ENCODE results near the gene CENPP. TPM values are rescaled to one million over a fixed set of nuclear protein-coding genes. Genes with fewer than 3 reads are reported as not detected.

The CENPP gene
- total RNA-seq, 1 donor from 2014 or later, result 4.4 TPM

GRCh38 chr9:92369075-92369474, 43.3 kb downstream of the CENPP start:
- no peak for DNase-seq (ENCODE audit: low read depth)

GRCh38 chr9:92373167-92373566, 47.4 kb downstream of the CENPP start:
- TF ChIP-seq, protein P1, sequence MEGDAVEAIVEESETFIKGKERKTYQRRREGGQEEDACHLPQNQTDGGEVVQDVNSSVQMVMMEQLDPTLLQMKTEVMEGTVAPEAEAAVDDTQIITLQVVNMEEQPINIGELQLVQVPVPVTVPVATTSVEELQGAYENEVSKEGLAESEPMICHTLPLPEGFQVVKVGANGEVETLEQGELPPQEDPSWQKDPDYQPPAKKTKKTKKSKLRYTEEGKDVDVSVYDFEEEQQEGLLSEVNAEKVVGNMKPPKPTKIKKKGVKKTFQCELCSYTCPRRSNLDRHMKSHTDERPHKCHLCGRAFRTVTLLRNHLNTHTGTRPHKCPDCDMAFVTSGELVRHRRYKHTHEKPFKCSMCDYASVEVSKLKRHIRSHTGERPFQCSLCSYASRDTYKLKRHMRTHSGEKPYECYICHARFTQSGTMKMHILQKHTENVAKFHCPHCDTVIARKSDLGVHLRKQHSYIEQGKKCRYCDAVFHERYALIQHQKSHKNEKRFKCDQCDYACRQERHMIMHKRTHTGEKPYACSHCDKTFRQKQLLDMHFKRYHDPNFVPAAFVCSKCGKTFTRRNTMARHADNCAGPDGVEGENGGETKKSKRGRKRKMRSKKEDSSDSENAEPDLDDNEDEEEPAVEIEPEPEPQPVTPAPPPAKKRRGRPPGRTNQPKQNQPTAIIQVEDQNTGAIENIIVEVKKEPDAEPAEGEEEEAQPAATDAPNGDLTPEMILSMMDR (conservative IDR thresholded peaks at IDR 0.05; ENCODE audit: low read depth, low read length), result no peak
- no peak for DNase-seq (ENCODE audit: low read depth)
- H3K4me3 ChIP-seq (ENCODE audit: low read depth, low read length), result no peak overlapping the region

More at GRCh38 chr9:92369075-92369474, 43.3 kb downstream of the CENPP start:
- H3K4me3 ChIP-seq (ENCODE audit: low read depth, low read length), result no peak overlapping the region
- TF ChIP-seq, protein P1 (conservative IDR thresholded peaks at IDR 0.05; ENCODE audit: low read depth, low read length), result no peak

DNA sequence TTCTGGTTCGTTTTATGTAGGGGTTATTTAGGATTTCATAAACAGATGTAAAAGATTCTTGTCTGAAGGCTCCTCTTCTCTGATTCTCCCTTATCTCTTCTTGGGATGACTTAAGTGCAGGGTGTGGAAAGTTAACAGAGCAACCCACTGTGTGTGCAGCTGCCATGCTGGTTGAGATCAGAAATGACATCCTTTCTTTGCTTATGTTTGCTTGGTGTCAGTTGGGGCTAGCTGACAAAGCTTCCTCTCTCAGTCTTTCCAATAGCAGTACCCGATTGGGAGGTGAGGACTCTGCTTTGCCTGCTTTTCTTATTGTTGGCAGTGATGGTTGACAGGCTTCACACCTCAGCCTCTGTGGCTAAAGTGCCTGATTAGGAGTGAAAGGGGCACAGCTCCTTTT, 52.1 kb downstream of the CENPP start:
- no peak overlapping the region for H3K4me3 ChIP-seq (ENCODE audit: low read depth, low read length)
- DNase-seq (ENCODE audit: low read depth), result no peak
- TF ChIP-seq, protein P1 (conservative IDR thresholded peaks at IDR 0.05; ENCODE audit: low read depth, low read length), result no peak

GRCh38 chr9:92378865-92379560, 53.3 kb downstream of the CENPP start:
- H3K4me3 ChIP-seq (ENCODE audit: low read depth, low read length), result no peak overlapping the region
- DNase-seq (ENCODE audit: low read depth), result no peak
- TF ChIP-seq, protein P1 (conservative IDR thresholded peaks at IDR 0.05; ENCODE audit: low read depth, low read length), result no peak

DNA sequence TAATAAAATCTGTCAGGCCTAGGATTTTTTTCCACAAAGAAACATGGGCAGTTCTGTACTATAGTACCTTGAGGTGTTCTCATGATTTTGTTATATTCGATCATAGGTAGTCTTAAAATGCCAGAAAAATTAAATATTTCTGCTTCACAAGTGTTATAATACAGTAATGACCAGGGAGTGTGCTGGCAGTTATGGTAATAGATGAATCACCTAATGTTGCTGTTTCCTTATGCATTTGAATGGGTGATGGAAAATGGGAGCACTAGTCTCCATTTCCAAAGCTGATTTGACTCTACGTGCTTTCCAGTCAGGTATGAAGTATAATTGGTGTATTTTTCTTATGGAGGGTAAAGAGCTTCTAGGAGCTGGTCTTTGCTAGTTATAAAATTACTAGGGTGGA, 54.9 kb downstream of the CENPP start:
- DNase-seq (ENCODE audit: low read depth), result no peak
- no peak overlapping the region for H3K4me3 ChIP-seq (ENCODE audit: low read depth, low read length)
- TF ChIP-seq, protein P1 (conservative IDR thresholded peaks at IDR 0.05; ENCODE audit: low read depth, low read length), result no peak

DNA sequence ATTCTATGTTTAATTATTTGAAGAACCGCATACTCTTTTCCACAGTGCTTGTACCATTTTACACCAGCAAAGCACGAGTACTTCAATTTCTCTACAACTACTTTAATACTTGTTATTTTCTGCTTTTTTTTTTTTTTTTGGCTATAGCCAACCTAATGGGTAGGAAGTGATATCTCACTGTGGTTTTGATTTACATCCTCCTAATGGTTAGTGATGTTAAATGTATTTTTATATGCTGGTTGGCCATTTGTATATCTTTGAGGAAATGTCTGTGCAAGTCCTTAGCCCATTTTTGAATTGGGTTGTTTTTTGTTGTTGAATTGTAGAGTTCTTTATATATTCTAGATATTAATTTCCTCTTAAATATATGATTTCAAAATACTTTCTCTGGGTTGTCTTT, 56.0 kb downstream of the CENPP start:
- no peak overlapping the region for H3K4me3 ChIP-seq (ENCODE audit: low read depth, low read length)
- no peak for DNase-seq (ENCODE audit: low read depth)
- TF ChIP-seq, protein P1 (conservative IDR thresholded peaks at IDR 0.05; ENCODE audit: low read depth, low read length), result no peak

DNA sequence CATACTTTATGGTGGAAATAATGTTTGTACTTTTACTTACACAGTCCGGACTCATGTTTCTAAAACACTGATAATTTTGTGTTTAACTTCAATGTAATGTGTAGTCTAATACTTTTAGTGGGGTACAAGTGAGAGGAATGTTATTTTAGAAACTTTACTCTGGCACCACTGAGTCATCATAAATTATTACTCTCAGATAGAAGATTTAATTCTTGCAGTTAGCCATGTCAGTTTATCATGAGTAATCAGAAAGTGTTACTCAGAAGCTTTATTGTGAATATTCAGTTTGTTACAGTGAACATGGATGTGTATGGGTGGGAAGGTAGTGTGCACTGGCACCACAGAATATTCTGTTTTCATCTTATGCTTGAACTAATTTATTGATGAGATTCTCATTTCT, 58.6 kb downstream of the CENPP start:
- TF ChIP-seq, protein P1 (conservative IDR thresholded peaks at IDR 0.05; ENCODE audit: low read depth, low read length), result no peak
- no peak for DNase-seq (ENCODE audit: low read depth)
- no peak overlapping the region for H3K4me3 ChIP-seq (ENCODE audit: low read depth, low read length)

Measured in epithelial cell of proximal tubule (primary cell).